ENCODE data around the gene ADGRD2. TPM values are rescaled to one million over a fixed set of nuclear protein-coding genes. Genes with fewer than 3 reads are reported as not detected.

Gene ADGRD2
- total and polyA plus RNA-seq, 9 of the 15 experiments (the other 6 are each of a cell fraction or from before 2014, with no cell fraction given) = not detected

DNA sequence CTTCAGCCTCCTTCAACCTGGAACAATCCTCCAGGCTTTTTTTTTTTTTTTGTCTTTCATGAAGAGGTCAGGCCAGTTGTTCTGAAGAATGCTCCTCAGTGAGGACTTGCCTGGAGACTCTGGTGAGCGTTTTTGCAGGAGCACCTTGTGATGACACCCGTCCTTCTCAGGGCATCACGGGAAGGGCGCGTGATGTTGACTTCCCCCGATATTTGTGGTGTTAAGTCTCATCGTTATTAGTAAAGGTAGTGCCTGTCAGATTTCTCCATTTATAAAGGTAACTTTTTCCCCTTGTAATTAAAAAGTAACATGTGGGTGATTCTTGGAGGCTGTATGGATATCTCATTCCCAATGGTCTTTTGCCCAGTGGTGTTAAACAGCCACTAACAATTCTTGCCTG is 23.9 kb upstream of the ADGRD2 start (continued):
- TF ChIP-seq, protein P1, sequence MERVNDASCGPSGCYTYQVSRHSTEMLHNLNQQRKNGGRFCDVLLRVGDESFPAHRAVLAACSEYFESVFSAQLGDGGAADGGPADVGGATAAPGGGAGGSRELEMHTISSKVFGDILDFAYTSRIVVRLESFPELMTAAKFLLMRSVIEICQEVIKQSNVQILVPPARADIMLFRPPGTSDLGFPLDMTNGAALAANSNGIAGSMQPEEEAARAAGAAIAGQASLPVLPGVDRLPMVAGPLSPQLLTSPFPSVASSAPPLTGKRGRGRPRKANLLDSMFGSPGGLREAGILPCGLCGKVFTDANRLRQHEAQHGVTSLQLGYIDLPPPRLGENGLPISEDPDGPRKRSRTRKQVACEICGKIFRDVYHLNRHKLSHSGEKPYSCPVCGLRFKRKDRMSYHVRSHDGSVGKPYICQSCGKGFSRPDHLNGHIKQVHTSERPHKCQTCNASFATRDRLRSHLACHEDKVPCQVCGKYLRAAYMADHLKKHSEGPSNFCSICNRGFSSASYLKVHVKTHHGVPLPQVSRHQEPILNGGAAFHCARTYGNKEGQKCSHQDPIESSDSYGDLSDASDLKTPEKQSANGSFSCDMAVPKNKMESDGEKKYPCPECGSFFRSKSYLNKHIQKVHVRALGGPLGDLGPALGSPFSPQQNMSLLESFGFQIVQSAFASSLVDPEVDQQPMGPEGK (CRISPR knock-in tag; IDR thresholded peaks at IDR 0.05; ENCODE audit: borderline replicate concordance) = no peak
- TF ChIP-seq HDAC8 (tag; IDR thresholded peaks at IDR 0.05) (no peak), CGGBP1 (CRISPR knock-in tag; IDR thresholded peaks at IDR 0.05) (no peak), SETDB1 (IDR thresholded peaks at IDR 0.05; ENCODE audit: low read length) (no peak), ELF2 (CRISPR knock-in tag; IDR thresholded peaks at IDR 0.05) (no peak), ZNF23 (CRISPR knock-in tag; IDR thresholded peaks at IDR 0.05) (no peak)
- TF ChIP-seq, protein P2, sequence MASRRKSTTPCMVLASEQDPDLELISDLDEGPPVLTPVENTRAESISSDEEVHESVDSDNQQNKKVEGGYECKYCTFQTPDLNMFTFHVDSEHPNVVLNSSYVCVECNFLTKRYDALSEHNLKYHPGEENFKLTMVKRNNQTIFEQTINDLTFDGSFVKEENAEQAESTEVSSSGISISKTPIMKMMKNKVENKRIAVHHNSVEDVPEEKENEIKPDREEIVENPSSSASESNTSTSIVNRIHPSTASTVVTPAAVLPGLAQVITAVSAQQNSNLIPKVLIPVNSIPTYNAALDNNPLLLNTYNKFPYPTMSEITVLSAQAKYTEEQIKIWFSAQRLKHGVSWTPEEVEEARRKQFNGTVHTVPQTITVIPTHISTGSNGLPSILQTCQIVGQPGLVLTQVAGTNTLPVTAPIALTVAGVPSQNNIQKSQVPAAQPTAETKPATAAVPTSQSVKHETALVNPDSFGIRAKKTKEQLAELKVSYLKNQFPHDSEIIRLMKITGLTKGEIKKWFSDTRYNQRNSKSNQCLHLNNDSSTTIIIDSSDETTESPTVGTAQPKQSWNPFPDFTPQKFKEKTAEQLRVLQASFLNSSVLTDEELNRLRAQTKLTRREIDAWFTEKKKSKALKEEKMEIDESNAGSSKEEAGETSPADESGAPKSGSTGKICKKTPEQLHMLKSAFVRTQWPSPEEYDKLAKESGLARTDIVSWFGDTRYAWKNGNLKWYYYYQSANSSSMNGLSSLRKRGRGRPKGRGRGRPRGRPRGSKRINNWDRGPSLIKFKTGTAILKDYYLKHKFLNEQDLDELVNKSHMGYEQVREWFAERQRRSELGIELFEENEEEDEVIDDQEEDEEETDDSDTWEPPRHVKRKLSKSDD (conservative IDR thresholded peaks at IDR 0.05; ENCODE audit: low read length) = no peak

Measured in K562 (cell line).